Inferior parietal cortex (tissue), 1 donor: ENCODE results near the gene RBL2.
"Not testable (repeated sequence)": the region's sequence is repeated elsewhere in the genome, so short reads cannot be mapped to it uniquely, and the experiment has no call there.

Experiments
- DNase-seq: peaks from one replicate; pipeline ENCODE4 v3.0.0-alpha.2; 2016; ENCODE audit errors: extremely low spot score

Gene RBL2

GRCh38 chr16:53537626-53538025 lies 103.4 kb downstream of the RBL2 start:
- no peak for DNase-seq

DNA sequence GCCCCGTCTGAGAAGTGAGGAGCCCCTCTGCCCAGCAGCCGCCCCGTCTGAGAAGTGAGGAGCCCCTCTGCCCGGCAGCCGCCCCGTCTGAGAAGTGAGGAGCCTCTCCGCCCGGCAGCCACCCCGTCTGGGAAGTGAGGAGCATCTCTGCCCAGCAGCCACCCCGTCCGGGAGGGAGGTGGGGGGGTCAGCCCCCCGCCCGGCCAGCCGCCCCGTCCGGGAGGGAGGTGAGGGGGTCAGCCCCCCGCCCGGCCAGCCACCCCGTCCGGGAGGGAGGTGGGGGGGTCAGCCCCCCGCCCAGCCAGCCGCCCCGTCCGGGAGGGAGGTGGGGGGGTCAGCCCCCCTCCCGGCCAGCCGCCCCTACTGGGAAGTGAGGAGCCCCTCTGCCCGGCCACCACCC lies 105.1 kb downstream of the RBL2 start:
- not testable (repeated sequence) for DNase-seq

DNA sequence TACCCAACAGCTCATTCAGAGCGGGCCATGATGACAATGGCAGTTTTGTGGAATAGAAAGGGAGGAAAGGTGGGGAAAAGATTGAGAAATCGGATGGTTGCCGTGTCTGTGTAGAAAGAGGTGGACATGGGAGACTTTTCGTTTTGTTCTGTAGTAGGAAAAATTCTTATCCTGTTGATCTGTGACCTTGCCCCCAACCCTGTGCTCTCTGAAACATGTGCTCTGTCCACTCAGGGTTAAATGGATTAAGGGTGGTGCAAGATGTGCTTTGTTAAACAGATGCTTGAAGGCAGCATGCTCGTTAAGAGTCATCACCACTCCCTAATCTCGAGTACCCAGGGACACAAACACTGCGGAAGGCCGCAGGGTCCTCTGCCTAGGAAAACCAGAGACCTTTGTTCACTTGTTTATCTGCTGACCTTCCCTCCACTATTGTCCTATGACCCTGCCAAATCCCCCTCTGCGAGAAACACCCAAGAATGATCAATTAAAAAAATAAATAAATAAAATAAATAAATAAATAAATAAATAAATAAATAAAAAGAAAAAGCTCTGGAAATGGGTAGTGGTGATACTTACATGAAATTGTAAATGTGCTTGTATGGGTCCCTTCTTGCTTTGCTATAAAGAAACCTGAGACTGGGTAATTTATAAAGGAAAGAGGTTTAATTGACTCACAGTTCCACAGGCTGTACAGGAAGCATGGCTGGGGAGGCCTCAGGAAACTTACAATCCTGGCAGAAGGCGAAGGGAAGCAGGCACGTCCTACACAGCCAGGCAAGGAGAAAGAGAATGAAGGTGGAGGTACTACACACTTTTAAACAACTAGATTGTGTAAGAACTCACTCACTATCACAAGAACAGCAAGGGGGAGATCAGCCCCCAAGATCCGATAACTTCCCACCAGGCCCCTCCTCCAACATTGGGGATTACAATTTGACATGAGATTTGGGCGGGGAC lies 105.8 kb downstream of the RBL2 start:
- not testable (repeated sequence) for DNase-seq
